DND-41 (cell line): ENCODE results near the gene PHC2.

Experiments
- ATAC-seq: fragments of 200-7000 bp; cut with Tn5 transposase; 3 replicates; pipeline ENCODE4 v1.9.1; 2021; ENCODE audit warnings: low read depth; ENCODE audit not compliant: insufficient read depth
- DNase-seq: peaks from one replicate; pipeline ENCODE4 v3.0.0-alpha.2; 2020
- H2AFZ ChIP-seq: 2 replicates; pipeline ENCODE4 v1.6.0; 2012; ENCODE audit warnings: low read depth, low read length
- H3K27ac ChIP-seq: 2 replicates; pipeline ENCODE4 v1.5.1; 2012; ENCODE audit warnings: low read length, inconsistent platforms
- H3K27me3 ChIP-seq: fragments of 200-600 bp; sonication (generic); 2 replicates; pipeline ENCODE4 v1.6.0; 2012; ENCODE audit warnings: low read length, mild to moderate bottlenecking, inconsistent platforms; ENCODE audit not compliant: insufficient read depth, poor library complexity
- H3K36me3 ChIP-seq: 2 replicates; pipeline ENCODE4 v1.5.1; 2012; ENCODE audit warnings: low read length, inconsistent platforms; ENCODE audit not compliant: insufficient read depth
- H3K4me1 ChIP-seq: 2 replicates; pipeline ENCODE4 v1.5.1; 2012; ENCODE audit warnings: mild to moderate bottlenecking, low read length; ENCODE audit not compliant: insufficient read depth
- H3K4me2 ChIP-seq: 2 replicates; pipeline ENCODE4 v1.6.0; 2012; ENCODE audit warnings: mild to moderate bottlenecking, moderate library complexity, low read length, inconsistent platforms; ENCODE audit not compliant: insufficient read depth
- H3K4me3 ChIP-seq, 2 experiments: fragments of 200-600 bp in 1 of 2; shearing (Covaris generic) in 1 of 2; 2 replicates each; pipeline ENCODE4 v1.5.1; 2012 to 2016; ENCODE audit warnings: inconsistent platforms in 2 of 2, low read length in 2 of 2, mild to moderate bottlenecking in 2 of 2, low read depth in 1 of 2, moderate library complexity in 1 of 2
- H3K79me2 ChIP-seq: 2 replicates; pipeline ENCODE4 v1.6.0; 2012; ENCODE audit warnings: low read length, inconsistent platforms; ENCODE audit not compliant: insufficient read depth
- H3K9ac ChIP-seq: 2 replicates; pipeline ENCODE4 v1.6.0; 2012; ENCODE audit warnings: low read depth, mild to moderate bottlenecking, inconsistent platforms, low read length, moderate library complexity
- H3K9me3 ChIP-seq: 2 replicates; pipeline ENCODE4 v1.5.1; 2012; ENCODE audit warnings: low read length, moderate library complexity, mild to moderate bottlenecking, inconsistent platforms; ENCODE audit not compliant: insufficient read depth, severe bottlenecking
- H4K20me1 ChIP-seq: 2 replicates; pipeline ENCODE4 v1.6.0; 2012; ENCODE audit warnings: low read length; ENCODE audit not compliant: insufficient read depth
- EZH2 ChIP-seq: IDR thresholded peaks from 3 replicates; pipeline ENCODE4 v1.6.1; 2012; ENCODE audit warnings: borderline replicate concordance, low read depth, mild to moderate bottlenecking, moderate library complexity, low read length, inconsistent platforms; ENCODE audit not compliant: severe bottlenecking
- TF ChIP-seq, protein P1 (sequence below): IDR thresholded peaks from 2 replicates; pipeline ENCODE4 v1.5.1; 2012; ENCODE audit warnings: borderline replicate concordance, low read length, moderate library complexity, mild to moderate bottlenecking; ENCODE audit not compliant: poor library complexity, severe bottlenecking; ENCODE audit errors: extremely low read depth

The PHC2 gene

DNA sequence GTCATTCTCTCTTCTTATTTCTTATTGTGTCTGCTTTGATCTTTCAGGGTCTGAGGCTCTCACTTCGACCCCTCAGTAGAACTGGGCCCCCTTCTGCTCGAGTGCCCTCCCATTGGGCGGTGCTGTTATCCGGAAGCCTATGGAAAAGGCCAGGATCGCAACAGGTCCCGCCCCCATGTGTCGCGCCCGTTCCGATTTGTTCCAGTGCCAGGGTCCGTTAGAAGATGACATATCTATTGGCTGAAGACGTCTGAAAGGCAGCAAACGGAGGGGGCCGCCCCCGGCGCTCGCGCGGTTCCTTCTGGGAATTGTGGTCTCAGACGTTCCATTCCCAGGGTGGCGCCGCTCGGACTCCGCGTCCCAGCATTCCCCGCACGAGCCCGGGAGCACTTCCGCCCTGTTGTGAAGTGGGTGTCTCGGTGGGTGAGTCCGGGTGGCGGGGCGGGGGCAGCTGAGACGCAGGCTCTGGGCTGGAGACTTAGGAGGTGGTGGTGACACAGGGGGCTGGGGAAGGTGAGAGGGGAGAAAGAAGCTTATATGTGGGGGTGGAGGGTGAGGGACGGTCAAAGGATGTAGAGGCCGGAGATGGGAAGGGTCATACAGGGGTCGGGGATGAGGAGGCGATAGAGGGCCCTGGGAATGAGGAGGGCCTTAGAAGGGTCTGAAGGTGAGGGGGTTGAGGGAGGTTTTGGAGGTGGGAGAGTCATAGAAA, 41.5 kb upstream of the PHC2 start, which contains the start of gene ZSCAN20:
Gene ZSCAN20 (plus strand): TSS at position 377 of the 712 bp plus-strand sequence. CDS start 6,644 bp downstream, outside the sequence.
- Histone ChIP-seq H3K9ac (peak within 1 kb of the TSS; percentile 65), H3K79me2 (peaks cover 8% of the 10 kb centered on the region; the same call in 1 of the 2 replicates), H3K4me1 (peaks cover 33% of the 10 kb centered on the region), H4K20me1 (no peaks in the 10 kb centered on the region), H3K9me3 (no peaks in the 10 kb centered on the region), H2AFZ (peak within 1 kb of the TSS; percentile 79), H3K27ac (peak within 1 kb of the TSS; percentile 72), H3K4me3 (peak within 1 kb of the TSS; percentile 59 to 69; a peak in 3 of 4 replicates), H3K4me2 (peak within 1 kb of the TSS; percentile 90), H3K36me3 (no peaks in the 10 kb centered on the region), H3K27me3 (no peaks in the 10 kb centered on the region)
- DNase-seq (peak; percentile 98), ATAC-seq (peak; percentile 95)
- TF ChIP-seq, protein P1, sequence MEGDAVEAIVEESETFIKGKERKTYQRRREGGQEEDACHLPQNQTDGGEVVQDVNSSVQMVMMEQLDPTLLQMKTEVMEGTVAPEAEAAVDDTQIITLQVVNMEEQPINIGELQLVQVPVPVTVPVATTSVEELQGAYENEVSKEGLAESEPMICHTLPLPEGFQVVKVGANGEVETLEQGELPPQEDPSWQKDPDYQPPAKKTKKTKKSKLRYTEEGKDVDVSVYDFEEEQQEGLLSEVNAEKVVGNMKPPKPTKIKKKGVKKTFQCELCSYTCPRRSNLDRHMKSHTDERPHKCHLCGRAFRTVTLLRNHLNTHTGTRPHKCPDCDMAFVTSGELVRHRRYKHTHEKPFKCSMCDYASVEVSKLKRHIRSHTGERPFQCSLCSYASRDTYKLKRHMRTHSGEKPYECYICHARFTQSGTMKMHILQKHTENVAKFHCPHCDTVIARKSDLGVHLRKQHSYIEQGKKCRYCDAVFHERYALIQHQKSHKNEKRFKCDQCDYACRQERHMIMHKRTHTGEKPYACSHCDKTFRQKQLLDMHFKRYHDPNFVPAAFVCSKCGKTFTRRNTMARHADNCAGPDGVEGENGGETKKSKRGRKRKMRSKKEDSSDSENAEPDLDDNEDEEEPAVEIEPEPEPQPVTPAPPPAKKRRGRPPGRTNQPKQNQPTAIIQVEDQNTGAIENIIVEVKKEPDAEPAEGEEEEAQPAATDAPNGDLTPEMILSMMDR = no peak
- TF ChIP-seq EZH2 = no peak

DNA sequence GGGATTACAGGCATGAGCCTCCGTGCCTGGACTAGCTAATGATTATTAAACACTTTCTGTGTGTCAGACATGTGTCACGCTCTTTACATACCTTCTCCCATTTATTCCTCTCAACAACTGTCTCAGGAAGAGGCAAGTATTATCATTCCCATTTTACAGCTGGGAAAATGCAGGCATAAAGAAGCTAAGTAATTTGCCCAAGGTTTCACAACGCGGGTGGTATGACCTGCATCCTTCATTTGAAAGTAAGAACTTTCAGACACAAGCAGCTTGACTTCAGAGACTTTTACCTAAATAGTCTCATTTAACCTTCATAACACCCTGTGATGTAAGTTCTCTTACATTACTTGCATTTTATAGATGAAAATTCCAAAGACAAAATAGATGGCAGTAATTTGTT, 40.5 kb upstream of the PHC2 start:
- Histone ChIP-seq H3K4me3 (no peak overlapping the region), H3K27me3 (no peaks in the 10 kb centered on the region), H3K36me3 (no peaks in the 10 kb centered on the region), H3K9ac (no peak overlapping the region; the same call in 1 of the 2 replicates), H2AFZ (peak overlapping the region; percentile 79), H3K9me3 (no peaks in the 10 kb centered on the region), H3K27ac (peak overlapping the region; percentile 71; the same call in 1 of the 2 replicates), H3K4me1 (peaks cover 33% of the 10 kb centered on the region), H4K20me1 (no peaks in the 10 kb centered on the region), H3K4me2 (peak overlapping the region; percentile 90; the same call in 1 of the 2 replicates), H3K79me2 (peaks cover 8% of the 10 kb centered on the region; the same call in 1 of the 2 replicates)
- TF ChIP-seq, protein P1 = no peak
- TF ChIP-seq EZH2 = no peak
- ATAC-seq = no peak
- DNase-seq = no peak

DNA sequence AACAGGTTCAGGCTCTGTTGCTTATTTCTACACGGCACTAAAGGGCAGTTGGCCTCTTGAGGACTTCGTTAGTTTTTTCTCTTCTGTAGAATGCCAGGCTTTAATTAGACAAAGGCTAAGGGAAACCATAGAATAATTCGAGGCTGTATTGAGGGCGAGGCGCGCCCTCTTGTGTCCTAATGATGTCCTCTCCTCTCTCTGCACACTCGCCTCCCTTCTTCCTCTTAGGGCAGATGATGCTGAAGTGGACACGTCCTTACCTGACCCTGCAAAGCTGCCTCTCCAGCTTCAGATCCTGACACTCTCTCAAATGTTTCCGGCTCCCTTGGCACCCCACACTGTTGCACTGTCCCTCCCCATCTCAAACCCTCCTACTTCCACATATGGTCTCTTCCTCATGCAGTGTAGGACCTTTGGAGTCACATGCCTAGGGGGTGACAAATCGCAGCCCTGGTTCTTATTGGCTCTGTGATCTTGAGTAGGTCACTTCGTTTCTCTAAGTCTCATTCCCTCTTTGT, 39.7 kb upstream of the PHC2 start:
- H3K36me3 ChIP-seq = no peaks in the 10 kb centered on the region
- H3K9ac ChIP-seq = no peak overlapping the region
- H3K4me3 ChIP-seq = no peak overlapping the region
- peak; percentile 64 for DNase-seq
- no peak overlapping the region for H3K27ac ChIP-seq
- H3K4me1 ChIP-seq = peaks cover 33% of the 10 kb centered on the region
- TF ChIP-seq EZH2 = no peak
- TF ChIP-seq, protein P1 = peak; percentile 84
- peak; percentile 34; the same call in 2 of the 3 replicates for ATAC-seq
- H3K27me3 ChIP-seq = no peaks in the 10 kb centered on the region
- peak overlapping the region; percentile 61 for H2AFZ ChIP-seq
- H3K4me2 ChIP-seq = no peak overlapping the region
- H3K79me2 ChIP-seq = peaks cover 8% of the 10 kb centered on the region; the same call in 1 of the 2 replicates
- no peaks in the 10 kb centered on the region for H3K9me3 ChIP-seq
- no peaks in the 10 kb centered on the region for H4K20me1 ChIP-seq
